GM18517 (cell line): ENCODE results near the gene SFR1.

Experiments
- ATAC-seq: cut with Tn5 transposase; IDR thresholded peaks from one replicate; pipeline ENCODE4 v1.9.1; 2021; ENCODE audit warnings: mild to moderate bottlenecking, moderate library complexity; ENCODE audit not compliant: unreplicated experiment

The SFR1 gene

GRCh38 chr10:104121485-104122224 is at the start of gene SFR1:
Gene SFR1 (plus strand): TSS chr10:104122171. CDS start chr10:104122184, 13 bp downstream.
- ATAC-seq: peak; percentile 74

- ATAC-seq: no peak
These were observed 49.2 kb upstream of the SFR1 start for GRCh38 chr10:104072786-104073185.

- no peak for ATAC-seq
These were observed 47.5 kb upstream of the SFR1 start for GRCh38 chr10:104074505-104074904.

- no peak for ATAC-seq
These were observed 45.2 kb upstream of the SFR1 start for GRCh38 chr10:104076743-104077160.

GRCh38 chr10:104077247-104077646 is 44.7 kb upstream of the SFR1 start:
- ATAC-seq: no peak

GRCh38 chr10:104077663-104078151 is 44.3 kb upstream of the SFR1 start:
- no peak for ATAC-seq

- ATAC-seq: no peak
These were observed 41.2 kb upstream of the SFR1 start for GRCh38 chr10:104080762-104081161.

GRCh38 chr10:104081998-104082397 is 40.0 kb upstream of the SFR1 start:
- ATAC-seq: no peak

- ATAC-seq: no peak
These were observed 37.4 kb upstream of the SFR1 start for GRCh38 chr10:104084482-104085142.

- ATAC-seq: no peak
These were observed 36.1 kb upstream of the SFR1 start, which contains the start of gene COL17A1 for GRCh38 chr10:104085801-104086400. Gene COL17A1 (minus strand): TSS chr10:104085880. CDS start chr10:104080673, 5,207 bp downstream.

GRCh38 chr10:104088239-104088638 is 33.7 kb upstream of the SFR1 start:
- ATAC-seq: no peak

- no peak for ATAC-seq
These were observed 32.4 kb upstream of the SFR1 start for GRCh38 chr10:104089621-104090020.

GRCh38 chr10:104090611-104091010 is 31.4 kb upstream of the SFR1 start:
- no peak for ATAC-seq

- ATAC-seq: no peak
These were observed 29.2 kb upstream of the SFR1 start for GRCh38 chr10:104092749-104093148.

- ATAC-seq: no peak
These were observed 25.3 kb upstream of the SFR1 start for GRCh38 chr10:104096692-104097091.

GRCh38 chr10:104098358-104098925 is 23.5 kb upstream of the SFR1 start:
- no peak for ATAC-seq

- no peak for ATAC-seq
These were observed 22.7 kb upstream of the SFR1 start for GRCh38 chr10:104099269-104099668.

GRCh38 chr10:104099941-104100340 is 22.0 kb upstream of the SFR1 start:
- no peak for ATAC-seq

- no peak for ATAC-seq
These were observed 21.2 kb upstream of the SFR1 start for GRCh38 chr10:104100795-104101194.

- no peak for ATAC-seq
These were observed 20.1 kb upstream of the SFR1 start for GRCh38 chr10:104101902-104102301.

- ATAC-seq: no peak
These were observed 18.0 kb upstream of the SFR1 start for GRCh38 chr10:104103956-104104355.
